Effector memory CD8-positive, alpha-beta T cell (primary cell): Measurements from ENCODE around the gene MR1.
A peak's percentile ranks its signal among the peaks of the same experiment; 100 is the strongest.

ENCODE experiments used
- ATAC-seq: fragments of 150-1000 bp; cut with Tn5 transposase; replicated peaks from 2 replicates; pipeline ENCODE4 v1.10.0; 2021; ENCODE audit warnings: mild to moderate bottlenecking, moderate library complexity
- DNase-seq, 3 experiments: peaks; one replicate each; pipeline ENCODE4 v3.0.0; 2021
- H3K27ac Mint-ChIP-seq, 2 donors: one replicate each; pipeline ENCODE4 v1.8.0; 2022; ENCODE audit warnings: mild to moderate bottlenecking in 2 of 2, mixed read lengths in 2 of 2, moderate library complexity in 2 of 2
- H3K27me3 Mint-ChIP-seq, 2 donors: one replicate each; pipeline ENCODE4 v1.8.0; 2022; ENCODE audit warnings: mixed read lengths in 2 of 2
- H3K36me3 Mint-ChIP-seq: one replicate; pipeline ENCODE4 v1.8.0; 2022; ENCODE audit warnings: mild to moderate bottlenecking, moderate library complexity, mixed read lengths; ENCODE audit not compliant: insufficient read depth
- H3K4me1 Mint-ChIP-seq, 2 donors: one replicate each; pipeline ENCODE4 v1.8.0; 2022; ENCODE audit warnings: low read depth in 2 of 2, mixed read lengths in 2 of 2
- H3K4me3 Mint-ChIP-seq, 2 donors: one replicate each; pipeline ENCODE4 v1.8.0; 2022; ENCODE audit warnings: mild to moderate bottlenecking in 2 of 2, mixed read lengths in 2 of 2, moderate library complexity in 2 of 2
- H3K9me3 Mint-ChIP-seq, 2 donors: one replicate each; pipeline ENCODE4 v1.8.0; 2022; ENCODE audit warnings: mixed read lengths in 2 of 2

The MR1 gene

DNA sequence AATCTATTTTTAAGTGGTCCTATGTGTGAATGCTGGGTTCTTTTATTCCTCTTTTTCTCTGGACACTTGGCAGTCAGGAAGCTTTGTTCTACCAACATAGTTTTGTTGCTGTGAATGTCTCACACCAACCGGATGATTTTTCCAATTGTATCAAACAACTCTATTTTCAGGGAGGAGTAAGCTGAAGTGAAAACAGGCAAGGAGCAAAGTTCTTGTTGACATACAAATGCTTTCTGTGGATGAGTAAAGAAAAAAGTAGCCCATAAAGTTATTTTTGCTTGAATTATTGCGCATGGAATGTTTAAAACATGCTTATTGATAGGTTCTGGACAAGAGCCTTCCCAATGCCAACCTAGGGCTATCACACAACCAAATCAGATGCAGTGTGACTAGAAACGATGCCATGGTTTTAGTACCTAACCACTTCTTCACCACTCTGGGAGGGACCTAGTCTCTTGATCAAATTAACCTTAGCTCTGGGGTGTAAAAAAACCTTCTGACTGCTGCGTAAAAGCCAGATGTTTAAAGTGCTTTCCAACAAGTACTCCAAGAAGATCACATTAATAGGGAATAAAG, 59.2 kb downstream of the MR1 start:
- no peaks in the 10 kb centered on the region for H3K9me3 Mint-ChIP-seq
- peaks cover 37 to 45% of the 10 kb centered on the region in 2 donors for H3K4me1 Mint-ChIP-seq
- DNase-seq (no peak), ATAC-seq (no peak)
- peak overlapping the region; percentile 39 to 92 for H3K4me3 Mint-ChIP-seq
- H3K27ac Mint-ChIP-seq: peak overlapping the region; percentile 59 to 99
- no peaks in the 10 kb centered on the region for H3K27me3 Mint-ChIP-seq
- peaks cover 47% of the 10 kb centered on the region for H3K36me3 Mint-ChIP-seq

DNA sequence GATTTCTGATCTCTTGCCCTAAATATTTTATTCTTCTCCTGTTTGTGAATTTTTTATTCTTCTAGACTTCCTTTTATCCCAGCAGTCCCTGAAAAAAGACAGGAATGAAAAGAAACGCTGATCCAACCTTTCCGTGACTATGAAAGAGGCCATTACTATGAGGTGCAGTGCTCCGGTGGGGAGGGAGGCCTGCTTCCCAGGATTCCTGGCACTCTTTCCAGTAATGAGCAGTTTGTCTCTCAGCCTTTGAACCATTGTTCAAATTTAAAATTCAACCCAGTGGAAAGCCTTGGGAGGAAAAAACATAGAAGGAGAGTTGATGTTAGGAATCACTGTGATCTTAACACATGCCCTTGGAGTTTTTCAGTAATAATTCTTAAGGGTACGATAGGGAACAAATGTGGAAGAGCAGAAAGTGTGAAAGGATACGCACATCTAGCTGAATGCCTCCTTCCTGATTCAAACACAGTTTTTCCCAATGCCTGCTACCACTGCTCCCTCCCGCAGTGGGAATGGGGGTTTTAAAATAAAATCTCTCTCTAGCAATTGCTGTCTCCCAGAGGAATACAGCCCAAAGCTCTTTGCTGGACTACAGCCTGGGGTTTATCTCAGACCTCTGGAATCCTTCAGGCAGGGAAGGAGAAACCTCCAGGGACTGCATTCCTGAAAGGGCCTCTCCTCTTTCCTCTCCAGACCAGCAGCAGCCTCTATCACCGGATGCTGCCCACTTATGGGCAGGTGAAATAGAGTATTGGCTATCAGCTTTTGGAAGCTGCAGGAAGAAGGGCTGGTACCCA, 60.8 kb downstream of the MR1 start:
- H3K9me3 Mint-ChIP-seq: no peaks in the 10 kb centered on the region
- H3K27ac Mint-ChIP-seq: no peak overlapping the region
- H3K4me3 Mint-ChIP-seq: no peak overlapping the region
- DNase-seq (no peak), ATAC-seq (no peak)
- no peaks in the 10 kb centered on the region for H3K27me3 Mint-ChIP-seq
- peaks cover 36 to 46% of the 10 kb centered on the region in 2 donors for H3K4me1 Mint-ChIP-seq
- peaks cover 31% of the 10 kb centered on the region for H3K36me3 Mint-ChIP-seq

DNA sequence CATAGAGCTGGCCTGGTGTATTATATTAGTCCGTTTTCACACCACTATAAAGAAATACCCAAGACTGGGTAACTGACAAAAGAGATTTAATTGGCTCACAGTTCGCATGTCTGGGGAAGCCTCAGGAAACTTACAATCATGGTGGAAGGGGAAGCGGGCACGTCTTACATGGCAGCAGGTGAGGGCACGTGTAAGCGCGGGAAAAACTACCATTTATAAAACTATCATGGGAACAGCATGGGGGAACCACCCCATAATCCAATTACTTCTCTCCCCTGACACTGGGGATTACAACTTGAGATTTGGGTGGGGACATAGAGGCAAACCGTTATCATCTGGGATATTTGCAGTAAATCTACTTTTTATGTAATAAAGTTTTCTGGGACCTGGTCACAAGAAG, 61.5 kb downstream of the MR1 start:
- no peak for ATAC-seq
- H3K36me3 Mint-ChIP-seq: peaks cover 24% of the 10 kb centered on the region
- H3K4me1 Mint-ChIP-seq: peaks cover 35 to 46% of the 10 kb centered on the region in 2 donors
- H3K27me3 Mint-ChIP-seq: no peaks in the 10 kb centered on the region
- H3K4me3 Mint-ChIP-seq: no peak overlapping the region
- H3K27ac Mint-ChIP-seq: no peak overlapping the region
- no peak for DNase-seq
- H3K9me3 Mint-ChIP-seq: no peaks in the 10 kb centered on the region

DNA sequence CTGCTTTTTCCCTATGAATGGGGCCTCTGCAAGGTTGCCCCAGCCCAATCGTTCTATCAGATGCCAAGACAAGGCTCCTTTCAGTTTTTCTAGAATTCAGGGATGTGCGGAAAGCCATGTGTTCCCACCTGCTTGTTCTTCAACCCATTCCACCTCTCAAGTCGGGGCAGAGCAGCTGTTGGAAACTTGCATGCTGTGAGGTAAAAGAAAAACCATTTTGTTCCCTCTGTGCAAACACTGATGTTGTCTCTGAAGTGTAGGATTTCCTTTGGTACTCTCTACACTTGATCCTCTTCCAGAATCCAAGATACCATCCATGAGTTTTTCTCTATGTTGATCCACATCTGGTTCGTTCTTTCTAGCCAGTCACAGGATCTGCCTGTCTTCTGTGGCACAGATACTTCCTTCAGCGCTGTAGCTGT, 62.0 kb downstream of the MR1 start:
- no peaks in the 10 kb centered on the region for H3K27me3 Mint-ChIP-seq
- no peak overlapping the region for H3K27ac Mint-ChIP-seq
- peaks cover 19% of the 10 kb centered on the region for H3K36me3 Mint-ChIP-seq
- no peak for ATAC-seq
- no peak overlapping the region for H3K4me3 Mint-ChIP-seq
- no peaks in the 10 kb centered on the region for H3K9me3 Mint-ChIP-seq
- no peak for DNase-seq
- peaks cover 40 to 49% of the 10 kb centered on the region in 2 donors for H3K4me1 Mint-ChIP-seq

DNA sequence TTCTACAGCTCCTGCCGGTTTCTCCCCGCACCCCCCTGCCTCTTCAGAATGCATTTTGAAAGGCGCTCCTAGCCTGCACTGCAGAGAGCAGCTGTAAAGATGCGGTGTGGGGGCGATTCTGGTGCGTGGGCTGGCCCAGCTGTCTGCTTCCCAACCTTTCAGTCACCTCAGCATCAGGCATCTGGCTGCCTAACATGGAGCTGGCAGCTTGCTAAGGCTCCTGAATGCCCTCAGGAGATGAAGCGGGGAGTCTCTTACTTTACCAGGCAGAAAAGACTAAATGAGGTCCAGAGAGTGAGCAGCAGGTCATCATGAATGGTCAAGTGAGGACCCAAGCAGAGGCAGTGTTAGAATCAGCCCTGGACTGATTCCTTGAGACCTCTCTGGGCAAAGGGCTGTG, 63.5 kb downstream of the MR1 start:
- peaks cover 32 to 38% of the 10 kb centered on the region in 2 donors for H3K4me1 Mint-ChIP-seq
- ATAC-seq (no peak), DNase-seq (no peak)
- H3K27me3 Mint-ChIP-seq: no peaks in the 10 kb centered on the region
- no peak overlapping the region for H3K4me3 Mint-ChIP-seq
- H3K9me3 Mint-ChIP-seq: no peaks in the 10 kb centered on the region
- H3K27ac Mint-ChIP-seq: no peak overlapping the region
- H3K36me3 Mint-ChIP-seq: peaks cover 10% of the 10 kb centered on the region

DNA sequence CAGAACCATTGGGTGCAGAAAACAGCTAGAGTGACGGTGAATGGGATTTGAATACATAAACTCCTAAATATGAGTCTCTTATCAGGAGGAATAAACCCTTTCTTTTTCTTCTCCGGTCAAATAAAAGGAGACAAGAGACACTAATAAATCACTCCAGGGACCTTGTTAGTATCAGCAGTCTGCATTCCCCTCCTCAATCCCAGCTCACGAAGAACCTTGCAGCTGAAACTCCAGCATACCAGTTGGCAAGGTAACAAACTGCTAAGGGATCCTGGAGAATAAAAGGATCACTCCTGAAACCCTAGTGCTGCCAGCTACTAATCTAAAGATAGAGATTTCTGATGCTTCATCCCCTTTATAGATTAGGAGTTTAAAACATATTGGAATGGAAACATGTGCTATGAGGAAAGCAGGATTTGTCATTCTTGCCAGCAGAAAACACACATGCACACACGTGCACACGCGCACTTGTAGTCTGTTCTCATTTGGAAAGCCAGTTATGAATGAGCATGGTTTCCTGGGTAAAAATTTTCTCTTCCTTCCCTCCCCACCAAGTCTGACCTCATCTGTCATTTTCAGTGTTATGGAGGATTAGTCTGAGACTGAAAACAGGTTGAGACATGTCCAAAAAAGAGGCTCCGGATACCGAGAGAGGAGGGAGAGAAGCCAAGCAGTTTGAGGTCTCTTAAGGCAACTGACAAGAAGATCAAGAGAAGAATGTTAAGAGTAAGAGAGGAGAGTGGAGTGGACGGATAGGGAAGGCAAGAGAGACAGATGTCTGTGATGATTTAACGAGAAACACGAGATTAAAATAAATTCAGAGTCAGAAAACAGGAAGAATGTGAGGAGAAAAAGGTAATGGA, 65.6 kb downstream of the MR1 start:
- ATAC-seq (peak; percentile 34), DNase-seq (no peak)
- Mint-ChIP-seq H3K9me3 (no peaks in the 10 kb centered on the region), H3K4me1 (peaks cover 27 to 38% of the 10 kb centered on the region in 2 donors), H3K36me3 (peaks cover 9% of the 10 kb centered on the region), H3K27ac (peak overlapping the region; percentile 9 to 75), H3K27me3 (no peaks in the 10 kb centered on the region), H3K4me3 (peak overlapping the region in 1 of 2 donors; percentile 7)

DNA sequence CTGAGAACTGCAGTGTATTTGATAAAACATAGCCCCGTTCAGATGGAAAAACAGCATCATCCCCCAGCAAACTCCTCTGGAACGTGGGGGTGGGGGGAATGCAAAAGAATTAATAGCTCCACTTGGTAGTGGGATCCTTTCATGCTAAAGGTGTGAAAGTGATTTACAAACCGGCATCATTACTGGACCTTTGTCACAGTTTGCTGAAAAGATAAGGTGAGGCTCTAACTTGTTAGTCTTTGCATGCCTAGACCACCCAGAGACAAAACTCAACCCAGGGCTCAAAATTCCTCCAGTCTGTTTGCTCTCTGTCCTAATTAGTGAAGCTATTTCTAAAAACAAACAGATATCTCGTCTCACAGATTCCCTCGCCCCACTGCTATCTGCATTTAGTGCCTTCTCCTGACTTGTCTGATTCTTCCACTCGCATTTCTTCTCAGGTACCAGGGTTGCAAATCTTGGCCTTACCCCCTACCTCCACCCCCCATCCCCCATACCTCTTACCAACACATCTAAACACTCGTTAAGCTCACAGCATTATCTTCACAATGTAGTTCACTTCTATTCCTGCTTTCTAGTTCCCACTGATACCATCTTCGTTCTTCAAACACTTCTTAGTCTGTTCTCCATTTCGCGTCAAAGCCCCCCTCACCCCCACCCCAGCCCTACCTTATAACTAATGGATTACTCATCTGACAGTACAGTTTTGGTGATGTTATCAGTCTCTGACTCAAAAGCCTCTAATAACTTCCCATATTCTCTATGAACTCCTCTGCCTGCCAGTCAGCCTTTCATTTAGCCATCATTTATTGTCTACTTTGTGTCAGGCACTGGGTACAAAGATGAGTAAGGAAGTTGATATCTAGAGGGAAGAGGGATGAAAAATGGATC, 66.5 kb downstream of the MR1 start:
- Mint-ChIP-seq H3K36me3 (peaks cover 15% of the 10 kb centered on the region), H3K27ac (peak overlapping the region in 1 of 2 donors; percentile 75), H3K27me3 (no peaks in the 10 kb centered on the region), H3K4me3 (no peak overlapping the region), H3K4me1 (peaks cover 25 to 35% of the 10 kb centered on the region in 2 donors), H3K9me3 (no peaks in the 10 kb centered on the region)
- ATAC-seq: no peak
- no peak for DNase-seq

DNA sequence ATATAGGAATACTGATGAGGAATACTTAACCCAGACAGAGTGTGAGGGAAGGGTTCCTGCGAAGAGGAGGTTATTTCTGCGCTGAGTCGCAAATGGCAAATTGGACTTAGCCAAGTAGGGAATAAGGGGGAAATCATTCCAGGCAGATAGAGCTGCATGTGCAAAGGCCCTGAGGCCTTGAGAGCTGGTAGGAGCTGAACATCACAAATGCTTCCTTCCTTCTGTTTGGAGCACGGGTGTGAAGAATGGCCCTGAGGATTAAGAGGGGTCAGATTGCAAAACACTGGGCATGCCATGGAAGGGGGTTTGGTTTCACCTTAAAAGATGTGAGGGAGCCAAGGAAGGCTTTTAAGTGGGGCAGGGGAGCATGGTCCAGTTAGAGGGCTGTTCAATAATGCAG, 67.2 kb downstream of the MR1 start:
- Mint-ChIP-seq H3K9me3 (no peaks in the 10 kb centered on the region), H3K36me3 (peaks cover 21% of the 10 kb centered on the region), H3K27me3 (no peaks in the 10 kb centered on the region), H3K4me1 (peaks cover 28 to 39% of the 10 kb centered on the region in 2 donors), H3K4me3 (no peak overlapping the region), H3K27ac (peak overlapping the region in 1 of 2 donors; percentile 75)
- DNase-seq (no peak), ATAC-seq (no peak)

DNA sequence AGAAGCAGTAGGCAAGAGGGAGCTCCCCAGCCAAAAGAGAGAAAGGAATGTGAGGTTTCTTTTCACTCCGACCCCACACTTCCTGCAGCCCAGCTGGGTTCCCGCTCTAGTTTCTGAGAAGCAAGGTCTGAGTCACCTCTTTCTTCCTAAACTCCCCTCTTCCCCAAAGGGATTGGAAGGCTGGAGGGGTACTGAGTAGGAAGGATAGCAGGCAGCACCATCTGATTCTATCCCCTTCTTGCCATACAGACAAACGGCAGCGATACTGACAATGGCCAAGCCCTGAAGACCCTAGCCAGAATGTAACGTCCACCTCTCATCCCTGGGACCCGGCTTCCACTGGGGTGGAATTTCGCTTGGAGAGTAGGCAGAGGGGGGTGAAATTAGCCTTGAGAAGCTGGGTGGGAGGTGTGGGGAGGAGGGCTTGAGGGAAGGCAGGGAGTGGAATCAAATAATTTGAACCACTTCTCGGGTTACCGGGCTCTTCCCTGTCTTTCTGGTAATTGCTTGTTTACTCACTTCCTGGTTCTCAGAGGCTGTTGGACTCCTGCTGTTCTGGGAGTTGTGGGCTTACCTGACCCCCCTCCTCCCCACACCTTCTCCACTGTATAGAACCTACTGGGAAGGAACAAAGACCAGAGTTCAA, 67.9 kb downstream of the MR1 start:
- Mint-ChIP-seq H3K36me3 (peaks cover 22% of the 10 kb centered on the region), H3K9me3 (no peaks in the 10 kb centered on the region), H3K4me1 (peaks cover 30 to 42% of the 10 kb centered on the region in 2 donors), H3K27me3 (no peaks in the 10 kb centered on the region), H3K27ac (peak overlapping the region in 1 of 2 donors; percentile 75), H3K4me3 (no peak overlapping the region)
- no peak for DNase-seq
- ATAC-seq: no peak

DNA sequence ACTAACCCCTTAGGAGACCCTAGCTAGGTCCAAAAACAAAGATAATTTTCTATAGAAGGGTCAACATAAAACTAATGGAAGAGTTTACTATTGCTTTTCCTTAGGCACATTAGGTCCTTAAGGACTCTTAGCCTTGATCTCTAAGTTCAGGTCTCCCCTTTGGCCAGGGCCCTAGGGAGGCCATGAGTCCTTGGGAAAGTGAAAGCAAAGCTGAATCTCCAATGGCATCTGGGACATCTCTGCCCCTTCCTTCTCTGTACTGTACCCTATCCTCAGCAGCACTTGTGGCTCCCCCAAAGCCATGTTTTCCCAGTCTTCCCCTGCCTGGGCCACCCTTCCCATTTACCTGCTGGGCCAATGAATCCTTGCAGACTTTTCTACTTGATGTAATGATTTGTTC, 69.1 kb downstream of the MR1 start:
- peaks cover 0 to 2% of the 10 kb centered on the region in 2 donors for H3K27me3 Mint-ChIP-seq
- H3K27ac Mint-ChIP-seq: peak overlapping the region in 1 of 2 donors; percentile 71
- no peak overlapping the region for H3K4me3 Mint-ChIP-seq
- no peak for DNase-seq
- H3K4me1 Mint-ChIP-seq: peaks cover 30 to 42% of the 10 kb centered on the region in 2 donors
- peaks cover 20% of the 10 kb centered on the region for H3K36me3 Mint-ChIP-seq
- no peaks in the 10 kb centered on the region for H3K9me3 Mint-ChIP-seq
- no peak for ATAC-seq

DNA sequence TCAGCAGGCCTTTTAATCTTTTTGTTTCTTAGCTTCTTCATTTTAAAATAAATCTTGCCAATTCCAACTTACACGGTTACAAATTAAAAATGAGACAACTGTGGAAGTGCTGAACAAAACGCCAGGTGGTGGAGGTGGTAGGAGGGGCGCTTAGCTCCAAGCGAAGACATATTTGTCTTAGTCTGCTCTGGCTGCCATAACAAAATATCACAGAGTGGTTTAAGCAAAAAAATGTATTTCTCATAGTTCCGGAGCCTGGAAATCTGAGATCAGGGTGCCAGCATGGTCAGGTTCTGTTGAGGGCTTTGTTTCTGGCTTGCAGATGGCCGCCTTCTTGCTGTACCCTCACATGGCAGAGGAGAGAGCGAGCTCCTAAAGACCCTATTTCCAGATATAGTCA, 69.6 kb downstream of the MR1 start:
- DNase-seq: no peak
- peak overlapping the region in 1 of 2 donors; percentile 71 for H3K27ac Mint-ChIP-seq
- no peak overlapping the region for H3K4me3 Mint-ChIP-seq
- peaks cover under 1 to 8% of the 10 kb centered on the region in 2 donors for H3K27me3 Mint-ChIP-seq
- ATAC-seq: no peak
- H3K36me3 Mint-ChIP-seq: peaks cover 20% of the 10 kb centered on the region
- H3K4me1 Mint-ChIP-seq: peaks cover 30 to 43% of the 10 kb centered on the region in 2 donors
- H3K9me3 Mint-ChIP-seq: no peaks in the 10 kb centered on the region

DNA sequence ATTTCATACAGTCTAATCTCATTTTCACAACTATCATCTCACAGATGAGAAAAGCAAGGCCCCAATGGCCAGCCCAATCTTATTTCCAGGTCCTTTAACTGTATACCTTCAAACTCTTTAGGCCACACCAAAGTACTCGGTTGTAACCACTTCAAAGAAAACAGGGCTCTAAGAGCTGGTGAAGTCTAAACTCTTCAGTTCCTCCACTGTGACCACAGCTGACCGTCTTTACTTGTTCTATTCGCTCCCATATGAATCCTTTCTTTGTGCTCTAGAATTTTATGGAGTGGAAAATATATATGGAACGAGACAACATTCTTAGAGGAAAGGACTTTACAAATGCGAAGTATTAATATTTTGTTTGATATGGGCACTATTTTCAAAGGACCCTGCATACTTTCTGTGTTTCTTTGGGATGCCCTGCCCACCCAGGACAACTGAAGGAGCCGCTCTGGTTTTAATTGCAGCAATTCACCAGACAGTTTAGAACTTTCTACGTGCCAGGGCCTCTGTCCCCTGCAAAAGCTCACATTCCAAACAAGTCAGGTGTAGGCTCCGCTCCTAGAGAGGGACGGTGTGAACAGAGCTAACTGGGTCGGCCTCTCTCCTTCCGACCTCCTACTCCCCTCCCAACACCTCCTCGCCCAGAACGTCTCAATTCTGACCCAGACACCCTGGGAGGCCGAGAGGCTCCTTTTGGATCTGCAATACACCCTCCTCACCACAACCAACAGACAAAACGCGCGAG, 70.4 kb downstream of the MR1 start:
- ATAC-seq (no peak), DNase-seq (no peak)
- peak overlapping the region; percentile 79 to 85 for H3K4me3 Mint-ChIP-seq
- peaks cover 5 to 15% of the 10 kb centered on the region in 2 donors for H3K27me3 Mint-ChIP-seq
- H3K36me3 Mint-ChIP-seq: peaks cover 20% of the 10 kb centered on the region
- H3K9me3 Mint-ChIP-seq: no peaks in the 10 kb centered on the region
- peak overlapping the region; percentile 81 to 85 for H3K27ac Mint-ChIP-seq
- H3K4me1 Mint-ChIP-seq: peaks cover 26 to 44% of the 10 kb centered on the region in 2 donors
